GM21786 (cell line): ENCODE results near the gene POC1A.

ENCODE experiments used
- ATAC-seq: cut with Tn5 transposase; IDR thresholded peaks from one replicate; pipeline ENCODE4 v1.9.1; 2021; ENCODE audit not compliant: unreplicated experiment

POC1A gene

GRCh38 chr3:52088445-52089367 lies 65.5 kb downstream of the POC1A start:
- no peak for ATAC-seq

DNA sequence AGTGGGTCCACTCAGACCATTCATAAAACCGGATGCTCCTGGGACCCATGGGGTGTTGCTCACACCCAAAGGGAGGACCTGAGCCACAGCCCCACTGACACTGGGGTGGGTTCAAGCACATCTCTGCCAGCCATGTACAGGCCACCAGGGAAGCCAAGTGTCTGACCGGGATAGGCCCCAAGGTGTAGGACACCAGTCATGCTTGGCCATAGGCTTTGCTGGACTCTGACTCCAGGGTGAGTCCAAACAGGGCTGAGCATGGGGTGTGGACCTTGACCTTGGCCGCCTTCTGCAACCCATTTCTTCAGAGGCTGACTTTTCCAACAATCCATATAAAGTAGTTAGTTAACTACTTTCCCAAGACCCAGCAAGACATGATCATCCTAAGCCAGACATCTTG lies 66.5 kb downstream of the POC1A start:
- no peak for ATAC-seq

DNA sequence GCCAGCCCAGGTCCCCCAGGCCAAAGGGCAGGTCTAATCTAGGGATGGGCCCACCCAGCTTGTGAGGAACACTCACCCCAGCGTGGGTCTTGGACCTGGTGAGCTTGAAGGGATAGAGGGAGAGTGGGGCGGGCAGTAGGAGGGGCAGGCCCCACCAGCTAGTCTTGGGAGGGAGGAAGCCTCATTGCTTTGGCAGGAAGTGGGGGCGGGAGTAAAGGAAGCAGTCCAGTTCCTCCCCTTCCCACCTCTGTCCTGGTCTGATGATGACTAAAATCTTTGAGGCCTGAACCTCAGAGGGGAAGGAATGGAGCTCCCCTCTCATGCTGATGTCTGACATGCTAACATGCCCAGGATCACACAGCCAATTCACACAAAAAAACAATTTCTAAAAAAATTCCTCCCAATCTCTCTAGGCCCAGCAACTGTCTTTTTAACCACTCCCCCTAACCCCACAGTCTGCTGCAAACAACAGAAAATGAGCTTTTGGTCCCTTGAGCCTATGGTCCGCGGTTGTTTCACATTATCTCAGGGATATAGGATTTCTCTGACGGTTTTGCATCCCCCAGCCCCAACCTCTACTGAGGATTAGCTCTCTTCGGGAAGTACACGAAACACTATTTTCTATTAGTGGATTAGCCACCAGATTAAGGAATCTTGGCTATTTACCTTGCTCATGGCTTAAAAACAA lies 67.1 kb downstream of the POC1A start:
- ATAC-seq, result no peak

DNA sequence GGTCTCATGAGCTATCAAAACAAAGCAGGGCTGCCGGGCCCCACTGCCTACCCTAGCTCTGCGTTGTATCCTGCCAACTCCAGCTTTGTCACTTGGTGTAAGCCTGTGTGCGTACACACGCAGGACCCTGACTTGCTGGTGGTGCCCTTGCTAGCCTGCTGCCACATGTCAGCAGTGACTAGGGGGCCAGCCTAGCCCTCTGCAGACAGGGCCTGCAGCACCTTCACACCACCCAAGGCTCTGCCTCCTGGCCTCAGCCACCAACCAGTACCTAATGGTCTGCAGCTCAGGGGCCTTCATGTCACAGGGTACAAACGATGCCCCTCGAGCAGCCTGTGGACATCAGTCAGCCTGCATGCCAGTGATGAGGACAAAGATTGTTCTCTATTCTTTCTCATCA lies 67.8 kb downstream of the POC1A start:
- no peak for ATAC-seq

DNA sequence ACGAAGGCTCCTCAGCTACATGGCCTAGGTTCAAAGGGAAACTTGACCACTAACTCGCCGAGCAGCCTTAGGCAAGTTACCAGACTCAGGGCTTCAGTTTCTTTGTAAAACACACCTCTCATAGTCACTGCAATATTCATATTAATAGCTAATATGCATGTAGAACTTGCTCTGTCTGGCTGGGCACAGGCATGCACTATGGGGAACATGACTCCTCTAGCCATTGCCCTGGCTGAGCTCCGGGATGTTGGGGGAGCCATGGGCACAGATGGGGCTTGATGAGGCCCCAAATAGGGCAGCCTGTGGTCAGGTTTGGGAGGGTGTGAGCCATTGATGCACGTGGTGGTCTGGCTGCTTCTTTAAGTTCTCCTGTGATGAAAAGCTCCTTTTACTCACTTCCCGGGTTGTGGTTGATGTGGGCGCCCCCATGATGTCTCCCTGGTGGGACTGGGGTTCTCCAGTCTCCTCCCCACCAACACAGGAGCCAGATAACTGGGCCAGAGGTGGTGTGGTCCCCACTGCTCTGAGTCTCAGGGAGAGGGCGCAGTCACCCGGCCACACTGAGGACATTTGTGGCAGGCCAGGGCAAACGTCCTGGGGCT lies 68.4 kb downstream of the POC1A start:
- ATAC-seq, result no peak

GRCh38 chr3:52084954-52085680 lies 69.1 kb downstream of the POC1A start:
- ATAC-seq, result no peak

GRCh38 chr3:52084216-52084945 lies 69.8 kb downstream of the POC1A start:
- ATAC-seq, result no peak

DNA sequence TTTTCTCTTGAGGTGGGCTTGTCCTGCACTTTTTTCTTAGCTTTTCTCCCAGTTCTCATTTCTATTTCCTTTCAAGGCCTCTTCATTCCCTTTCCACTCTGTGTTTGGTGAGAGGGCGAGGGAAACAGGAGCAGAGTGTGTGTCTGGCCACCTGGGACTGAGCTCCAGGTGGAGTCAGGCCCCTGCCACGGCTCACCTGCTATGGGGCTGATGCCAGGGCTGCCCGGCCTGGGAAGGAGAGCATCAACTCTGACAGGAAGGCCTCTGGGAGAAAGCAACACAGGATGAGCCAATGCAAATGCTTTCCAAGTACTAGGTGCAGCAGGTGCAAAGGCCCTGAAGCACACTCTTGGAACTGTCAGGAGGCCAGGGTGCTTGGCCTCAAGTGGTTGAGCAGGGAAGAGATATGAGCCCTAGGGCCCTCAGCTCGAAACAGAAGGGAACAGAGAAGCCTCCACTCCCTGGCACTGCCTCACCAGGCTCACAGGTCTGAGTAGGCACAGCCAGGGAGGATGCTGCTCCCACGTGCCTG lies 70.6 kb downstream of the POC1A start:
- ATAC-seq, result no peak

GRCh38 chr3:52082951-52083350 lies 71.3 kb downstream of the POC1A start:
- no peak for ATAC-seq

- ATAC-seq, result no peak
These were observed 73.1 kb downstream of the POC1A start for GRCh38 chr3:52080830-52081719.

- ATAC-seq, result no peak
These were observed 74.3 kb downstream of the POC1A start for GRCh38 chr3:52079958-52080357.

DNA sequence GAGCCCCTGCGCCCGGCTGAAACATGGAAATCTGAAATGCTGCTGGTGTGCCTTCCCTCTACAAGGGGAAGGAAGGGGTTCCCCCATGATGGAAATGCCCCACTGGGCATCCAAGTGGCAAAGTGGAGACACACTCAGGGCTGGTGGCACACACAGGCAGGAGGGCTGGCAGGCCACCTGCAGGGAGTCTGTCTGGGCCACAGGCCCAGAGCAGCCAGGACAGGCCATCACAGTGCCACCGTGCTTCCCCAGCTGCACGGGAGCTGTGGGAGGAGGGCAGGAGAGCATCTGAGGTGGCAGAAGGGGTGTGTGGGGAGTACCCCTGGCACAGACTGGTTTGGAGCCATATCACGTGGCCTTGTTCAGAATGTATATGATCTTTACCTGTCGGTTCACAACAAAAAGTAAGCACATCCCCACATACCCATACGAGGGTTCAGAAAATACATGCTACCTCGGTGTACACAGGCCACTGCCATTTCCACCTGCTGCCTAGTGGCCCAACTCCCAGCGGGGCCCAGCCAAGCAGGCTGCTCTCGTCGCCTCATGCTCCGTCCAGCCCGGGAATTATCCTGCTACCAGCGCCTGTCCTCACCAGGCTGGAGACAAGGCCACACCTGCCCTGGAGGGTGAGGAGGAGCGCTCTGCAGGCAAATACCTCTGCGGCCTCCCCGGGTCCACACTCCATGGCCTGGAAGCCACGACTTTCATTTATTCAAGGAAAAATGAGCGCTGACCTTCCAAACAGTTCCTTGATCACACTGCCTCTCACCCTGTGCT lies 75.3 kb downstream of the POC1A start:
- ATAC-seq, result no peak

DNA sequence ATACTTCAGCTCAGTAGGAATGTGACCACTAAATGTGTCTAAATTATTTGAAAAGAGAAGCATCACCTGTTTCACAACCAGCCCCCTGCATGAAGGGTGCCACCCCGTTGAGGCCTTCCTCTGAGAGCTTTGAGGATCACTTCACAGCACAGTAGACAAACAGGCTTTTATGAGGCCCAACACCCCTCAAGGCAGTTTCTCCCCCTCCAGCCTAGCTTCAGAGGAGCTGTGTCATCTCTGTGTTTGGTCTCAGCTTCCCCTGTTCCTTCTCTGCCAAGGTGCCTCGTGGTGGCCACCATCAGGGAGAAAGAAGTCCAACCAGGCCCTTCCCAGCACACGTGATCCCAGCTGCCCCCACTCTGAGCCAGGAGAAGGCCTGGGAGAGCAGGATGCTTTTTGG lies 76.3 kb downstream of the POC1A start:
- ATAC-seq, result no peak

- no peak for ATAC-seq
These were observed 77.1 kb downstream of the POC1A start for GRCh38 chr3:52076896-52077780.

GRCh38 chr3:52073490-52073889 lies 80.7 kb downstream of the POC1A start:
- no peak for ATAC-seq

DNA sequence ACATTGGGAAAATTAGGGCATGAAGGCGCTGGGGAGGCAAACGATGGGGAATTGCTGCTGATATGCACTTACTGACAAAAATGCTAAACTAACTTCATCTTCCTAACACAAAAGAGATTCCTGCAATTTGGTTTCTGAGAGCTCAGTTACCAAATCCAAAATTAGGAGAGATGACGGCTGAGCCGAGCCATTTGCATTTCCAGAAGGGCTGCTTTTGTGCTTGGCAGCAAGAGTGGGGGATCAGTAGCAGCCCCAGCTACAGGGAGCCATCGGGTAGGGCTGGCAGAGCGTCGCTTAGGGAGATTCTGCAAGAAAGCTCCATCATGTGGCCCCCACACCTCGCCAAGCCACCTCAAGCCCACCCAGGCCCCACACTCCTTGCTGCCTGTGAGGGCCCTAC lies 81.8 kb downstream of the POC1A start:
- no peak for ATAC-seq

DNA sequence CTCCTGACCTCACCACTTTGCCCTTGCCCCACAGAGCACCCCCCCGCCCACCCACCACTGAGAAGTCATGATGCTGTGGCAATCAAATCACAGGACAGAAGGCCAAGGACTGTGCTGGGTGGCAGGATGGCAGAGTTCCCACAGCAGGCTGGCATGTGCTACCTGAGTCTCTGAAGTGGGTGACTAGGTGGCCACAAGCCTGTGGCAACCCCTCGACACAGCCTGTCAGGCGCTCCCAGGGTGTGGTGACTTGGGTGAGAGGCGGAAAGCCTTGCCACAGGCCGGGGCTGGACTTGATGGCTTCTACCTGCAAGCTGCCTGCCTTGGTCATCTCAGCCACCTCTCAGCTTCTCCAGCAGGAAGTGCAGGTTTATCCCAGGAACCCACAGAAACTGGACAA lies 82.2 kb downstream of the POC1A start:
- no peak for ATAC-seq
